A673 (cell line): ENCODE measurements around the gene LRRK1. TPM values are rescaled to one million over a fixed set of nuclear protein-coding genes. Genes with fewer than 3 reads are reported as not detected.

Experiments used
- BruUV-seq: library from RNA; stranded (reverse); fragments of 400-500 nt; replicated peaks from 2 replicates; lab custom pipeline; 2021; lab: Mats Ljungman, UMichigan
- CTCF ChIA-PET: fragments of 300-600 bp; sonication (Branson Sonifier 250); formaldehyde crosslinking; loops from one replicate; lab custom pipeline; 2022; ENCODE audit warnings: antibody characterized with exemption; lab: Charles Lee
- POLR2A ChIA-PET: fragments of 300-600 bp; sonication (Branson Sonifier 250); formaldehyde crosslinking; loops from one replicate; lab custom pipeline; 2022; ENCODE audit warnings: antibody characterized with exemption; ENCODE audit not compliant: low non-redundant PET; lab: Charles Lee
- DNase-seq: peaks from one replicate; pipeline ENCODE4 v3.0.0-alpha.2; 2015; ENCODE audit warnings: low spot score
- H3K27ac ChIP-seq: fragments of 200-600 bp; sonication (generic); 2 replicates; pipeline ENCODE4 v1.5.1; 2016; ENCODE audit warnings: mixed run types, low read depth, mild to moderate bottlenecking, mixed read lengths, antibody characterized with exemption, low read length; ENCODE audit not compliant: poor library complexity, severe bottlenecking
- H3K27me3 ChIP-seq: fragments of 200-600 bp; sonication (generic); replicated peaks from 2 replicates; pipeline ENCODE4 v1.6.1; 2017; ENCODE audit warnings: mixed run types, low read depth, mild to moderate bottlenecking, mixed read lengths, antibody characterized with exemption, low read length; ENCODE audit not compliant: insufficient read depth, poor library complexity
- H3K36me3 ChIP-seq: fragments of 200-600 bp; sonication (generic); 2 replicates; pipeline ENCODE4 v1.6.1; 2016; ENCODE audit warnings: mixed run types, mild to moderate bottlenecking, mixed read lengths, antibody characterized with exemption, low read length; ENCODE audit not compliant: insufficient read depth, poor library complexity, severe bottlenecking
- H3K4me1 ChIP-seq: fragments of 200-600 bp; sonication (generic); 2 replicates; pipeline ENCODE4 v1.6.1; 2017; ENCODE audit warnings: mixed run types, mild to moderate bottlenecking, mixed read lengths, antibody characterized with exemption, low read length; ENCODE audit not compliant: insufficient read depth, poor library complexity, severe bottlenecking
- H3K4me3 ChIP-seq: fragments of 200-600 bp; sonication (generic); 2 replicates; pipeline ENCODE4 v1.5.1; 2016; ENCODE audit warnings: low read depth, mixed run types, mild to moderate bottlenecking, mixed read lengths, low read length; ENCODE audit not compliant: poor library complexity, severe bottlenecking
- H3K9me3 ChIP-seq: fragments of 200-600 bp; sonication (generic); 2 replicates; pipeline ENCODE4 v1.6.1; 2016; ENCODE audit warnings: mixed run types, low read depth, mild to moderate bottlenecking, mixed read lengths, antibody characterized with exemption, low read length; ENCODE audit not compliant: poor library complexity, severe bottlenecking
- EZH2 ChIP-seq: fragments of 200-600 bp; sonication (generic); IDR thresholded peaks from 2 replicates; pipeline ENCODE4 v1.6.1; 2017; ENCODE audit warnings: borderline replicate concordance, low read depth, mild to moderate bottlenecking, mixed read lengths, antibody characterized with exemption, low read length; ENCODE audit not compliant: poor library complexity, severe bottlenecking
- intact Hi-C: fragments of 100-400 bp; cut with micrococcal nuclease; formaldehyde crosslinking; loops from one replicate; pipeline ENCODE4 v1.10.0; 2022; ENCODE audit not compliant: unreplicated experiment
- total RNA-seq: library from RNA; stranded (reverse); gene quantifications from 2 replicates; pipeline ENCODE4 v1.2.3, GENCODE V29; 2021
- TF ChIP-seq, protein P1 (sequence below): fragments of 300-800, 200-600 bp; sonication (generic); conservative IDR thresholded peaks from 2 replicates; pipeline ENCODE4 v1.5.1; 2017; ENCODE audit warnings: low read depth, mild to moderate bottlenecking, antibody characterized with exemption, low read length, moderate library complexity, mixed read lengths

LRRK1 gene
- total RNA-seq, 1 experiment from 2014 or later = 7.7 TPM

GRCh38 chr15:100926258-100926657, 7.1 kb downstream of the LRRK1 start:
- no peak for TF ChIP-seq EZH2
- TF ChIP-seq, protein P1, sequence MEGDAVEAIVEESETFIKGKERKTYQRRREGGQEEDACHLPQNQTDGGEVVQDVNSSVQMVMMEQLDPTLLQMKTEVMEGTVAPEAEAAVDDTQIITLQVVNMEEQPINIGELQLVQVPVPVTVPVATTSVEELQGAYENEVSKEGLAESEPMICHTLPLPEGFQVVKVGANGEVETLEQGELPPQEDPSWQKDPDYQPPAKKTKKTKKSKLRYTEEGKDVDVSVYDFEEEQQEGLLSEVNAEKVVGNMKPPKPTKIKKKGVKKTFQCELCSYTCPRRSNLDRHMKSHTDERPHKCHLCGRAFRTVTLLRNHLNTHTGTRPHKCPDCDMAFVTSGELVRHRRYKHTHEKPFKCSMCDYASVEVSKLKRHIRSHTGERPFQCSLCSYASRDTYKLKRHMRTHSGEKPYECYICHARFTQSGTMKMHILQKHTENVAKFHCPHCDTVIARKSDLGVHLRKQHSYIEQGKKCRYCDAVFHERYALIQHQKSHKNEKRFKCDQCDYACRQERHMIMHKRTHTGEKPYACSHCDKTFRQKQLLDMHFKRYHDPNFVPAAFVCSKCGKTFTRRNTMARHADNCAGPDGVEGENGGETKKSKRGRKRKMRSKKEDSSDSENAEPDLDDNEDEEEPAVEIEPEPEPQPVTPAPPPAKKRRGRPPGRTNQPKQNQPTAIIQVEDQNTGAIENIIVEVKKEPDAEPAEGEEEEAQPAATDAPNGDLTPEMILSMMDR = no peak
- Histone ChIP-seq H3K4me3 (no peak overlapping the region), H3K4me1 (no peaks in the 10 kb centered on the region), H3K9me3 (no peaks in the 10 kb centered on the region), H3K27ac (no peak overlapping the region), H3K27me3 (peaks cover 5% of the 10 kb centered on the region), H3K36me3 (no peaks in the 10 kb centered on the region)
- CTCF ChIA-PET = no interaction called here
- no TSS peak for BruUV-seq
- POLR2A ChIA-PET = no interaction called here
- intact Hi-C loops = no loop called here
- no peak for DNase-seq

DNA sequence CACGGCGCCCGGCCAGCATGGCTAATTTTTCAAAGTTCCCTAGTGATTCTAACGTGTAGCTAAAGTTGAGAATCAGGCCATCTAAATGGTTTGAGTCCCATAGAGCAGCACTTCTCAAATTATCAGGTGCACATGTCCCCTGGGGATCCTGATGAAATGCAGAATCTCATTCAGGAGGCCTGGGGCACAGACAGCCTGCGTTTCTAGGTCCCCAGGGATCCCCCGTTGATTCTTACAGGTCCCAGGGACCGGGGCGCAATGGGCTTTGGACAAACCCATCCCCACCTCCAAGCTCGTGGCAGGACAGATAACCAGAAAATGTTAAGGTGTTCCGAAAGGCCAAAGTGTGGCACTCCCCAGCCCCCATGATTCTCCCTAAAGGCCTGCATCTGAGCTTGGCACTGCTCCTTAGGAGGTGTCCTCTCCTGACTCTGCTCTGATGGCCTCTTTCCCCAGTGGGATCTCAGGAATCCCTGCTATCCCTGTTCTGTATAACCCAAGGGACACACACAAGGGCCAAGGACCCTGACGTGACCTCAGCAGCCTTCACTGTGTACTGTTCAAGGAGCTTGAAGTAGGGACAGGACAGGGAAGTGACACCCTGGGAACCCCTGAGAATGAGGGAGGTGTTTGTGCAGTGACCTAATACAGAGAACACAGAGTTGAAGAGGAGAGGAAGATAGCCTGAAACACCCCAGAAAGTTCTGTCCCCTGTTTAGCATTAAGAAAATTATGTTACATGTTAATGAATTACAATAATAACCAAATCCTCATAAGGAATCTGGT, 8.0 kb downstream of the LRRK1 start:
- no TSS peak for BruUV-seq
- no peak overlapping the region for H3K4me3 ChIP-seq
- CTCF ChIA-PET = no interaction called here
- no peak for DNase-seq
- H3K27me3 ChIP-seq = peaks cover 2% of the 10 kb centered on the region
- POLR2A ChIA-PET = no interaction called here
- TF ChIP-seq EZH2 = no peak
- TF ChIP-seq, protein P1 = no peak
- no peak overlapping the region for H3K27ac ChIP-seq
- H3K9me3 ChIP-seq = no peaks in the 10 kb centered on the region
- no peaks in the 10 kb centered on the region for H3K4me1 ChIP-seq
- no peaks in the 10 kb centered on the region for H3K36me3 ChIP-seq
- intact Hi-C loops = no loop called here

- Histone ChIP-seq H3K9me3 (no peaks in the 10 kb centered on the region), H3K4me1 (peaks cover 5% of the 10 kb centered on the region), H3K27ac (no peak overlapping the region), H3K4me3 (no peak overlapping the region), H3K36me3 (no peaks in the 10 kb centered on the region), H3K27me3 (no peaks in the 10 kb centered on the region)
- intact Hi-C loops = no loop called here
- DNase-seq = no peak
- POLR2A ChIA-PET = no interaction called here
- CTCF ChIA-PET = no interaction called here
- TF ChIP-seq, protein P1 = no peak
- no peak for TF ChIP-seq EZH2
- no TSS peak for BruUV-seq
These were observed 9.6 kb downstream of the LRRK1 start for GRCh38 chr15:100928632-100929280.
